Endothelial cell of umbilical vein (primary cell): ENCODE data around the gene PCDH9. TPM values are rescaled to one million over a fixed set of nuclear protein-coding genes. Genes with fewer than 3 reads are reported as not detected.

Experiments used
- BruUV-seq: library from RNA; stranded (reverse); fragments of 400-500 nt; replicated peaks from 2 replicates; lab custom pipeline; 2021; lab: Mats Ljungman, UMichigan
- CTCF ChIA-PET: fragments of 300-600, 350-600 bp; sonication (Branson Sonifier 250); formaldehyde crosslinking; loops from one replicate; lab custom pipeline; 2021; ENCODE audit warnings: antibody characterized with exemption, inconsistent platforms; lab: Charles Lee
- POLR2A ChIA-PET: fragments of 300-600, 350-600 bp; sonication (Branson Sonifier 250); formaldehyde crosslinking; loops from one replicate; lab custom pipeline; 2021; ENCODE audit warnings: antibody characterized with exemption, inconsistent platforms; lab: Charles Lee
- DNase-seq: peaks from one replicate; pipeline ENCODE4 v3.0.0-alpha.2; 2011; ENCODE audit warnings: low read depth, low spot score
- FAIRE-seq: peaks from 2 replicates; lab custom pipeline; 2011; peaks lifted over from hg19 to GRCh38; lab: Jason Lieb, UNC
- H2AFZ ChIP-seq: 2 replicates; pipeline ENCODE4 v1.6.0; 2012; ENCODE audit warnings: low read depth, low read length, control low read depth, inconsistent platforms
- H3K27ac ChIP-seq: 2 replicates; pipeline ENCODE4 v1.5.1; 2011; ENCODE audit warnings: low read depth, mild to moderate bottlenecking, control low read depth, low read length, moderate library complexity; ENCODE audit not compliant: insufficient read depth
- H3K27me3 ChIP-seq, 2 experiments: 2 replicates each; pipeline versions ENCODE4 v1.6.0 to v1.6.1; 2011; ENCODE audit warnings: low read length in 2 of 2, mixed read lengths in 1 of 2; ENCODE audit not compliant: control insufficient read depth in 2 of 2, insufficient read depth in 2 of 2
- H3K36me3 ChIP-seq, 2 experiments: 2 replicates in 1 of 2; 3 replicates in 1 of 2; pipeline ENCODE4 v1.5.1; 2011; ENCODE audit warnings: low read length in 2 of 2, mild to moderate bottlenecking in 1 of 2, moderate library complexity in 1 of 2; ENCODE audit not compliant: control insufficient read depth in 2 of 2, insufficient read depth in 2 of 2; ENCODE audit errors: extremely low read depth in 1 of 2
- H3K4me1 ChIP-seq: 3 replicates; pipeline ENCODE4 v1.5.1; 2011; ENCODE audit warnings: mild to moderate bottlenecking, low read length; ENCODE audit not compliant: control insufficient read depth, insufficient read depth; ENCODE audit errors: extremely low read depth
- H3K4me2 ChIP-seq: 2 replicates; pipeline ENCODE4 v1.6.1; 2011; ENCODE audit warnings: low read length, control low read depth, mixed read lengths; ENCODE audit not compliant: insufficient read depth
- H3K4me3 ChIP-seq, 3 experiments: fragments of 200-600 bp in 1 of 3; sonication (generic), shearing (Covaris generic) in 1 of 3; replicated peaks in 1 of 3; 2 replicates each; pipeline ENCODE4 v1.5.1; 2011 to 2016; ENCODE audit warnings: control low read depth in 3 of 3, low read length in 3 of 3, mild to moderate bottlenecking in 2 of 3, inconsistent platforms in 1 of 3, low read depth in 1 of 3, moderate library complexity in 1 of 3; ENCODE audit not compliant: insufficient read depth in 1 of 3
- H3K79me2 ChIP-seq: 2 replicates; pipeline ENCODE4 v1.6.0; 2012; ENCODE audit warnings: low read length, inconsistent platforms; ENCODE audit not compliant: control insufficient read depth, insufficient read depth
- H3K9ac ChIP-seq: replicated peaks from 2 replicates; pipeline ENCODE3; 2011; ENCODE audit warnings: low read length, control low read depth; ENCODE audit not compliant: insufficient read depth; ENCODE audit errors: extremely low read depth
- H3K9me1 ChIP-seq: replicated peaks from 3 replicates; pipeline ENCODE4 v1.6.0; 2011; ENCODE audit warnings: mild to moderate bottlenecking, low read length; ENCODE audit not compliant: control insufficient read depth, insufficient read depth; ENCODE audit errors: extremely low read depth
- H3K9me3 ChIP-seq: replicated peaks from 2 replicates; pipeline ENCODE4 v1.5.1; 2012; ENCODE audit warnings: low read length, inconsistent platforms; ENCODE audit not compliant: control insufficient read depth, insufficient read depth
- H4K20me1 ChIP-seq: replicated peaks from 2 replicates; pipeline ENCODE3; 2011; ENCODE audit warnings: mild to moderate bottlenecking, low read length; ENCODE audit not compliant: control insufficient read depth, insufficient read depth; ENCODE audit errors: extremely low read depth
- EZH2 ChIP-seq: IDR thresholded peaks from 2 replicates; pipeline ENCODE4 v1.6.1; 2012; ENCODE audit warnings: borderline replicate concordance, low read depth, mild to moderate bottlenecking, moderate library complexity, low read length, inconsistent platforms; ENCODE audit not compliant: severe bottlenecking
- FOS ChIP-seq: IDR thresholded peaks from 2 replicates; pipeline ENCODE4 v1.6.1; 2011; ENCODE audit warnings: mild to moderate bottlenecking, low read length, moderate library complexity, borderline replicate concordance; ENCODE audit not compliant: insufficient read depth
- GATA2 ChIP-seq: IDR thresholded peaks from 2 replicates; pipeline ENCODE4 v1.7.0; 2011; ENCODE audit warnings: low read depth, mild to moderate bottlenecking, moderate library complexity, mixed read lengths, low read length; ENCODE audit not compliant: insufficient read length, insufficient read depth
- JUN ChIP-seq: IDR thresholded peaks from 2 replicates; pipeline ENCODE4 v1.6.1; 2011; ENCODE audit warnings: borderline replicate concordance, low read depth; ENCODE audit not compliant: insufficient read length, insufficient read depth
- MYC ChIP-seq: IDR thresholded peaks from one replicate; pipeline ENCODE4 v1.6.1; 2011; ENCODE audit warnings: mild to moderate bottlenecking, low read depth, low read length
- POLR2A ChIP-seq: IDR thresholded peaks from 2 replicates; pipeline ENCODE4 v1.6.1; 2012; ENCODE audit warnings: low read depth, mild to moderate bottlenecking, control low read depth, low read length
- POLR2AphosphoS5 ChIP-seq: IDR thresholded peaks from 2 replicates; pipeline ENCODE4 v1.6.1; 2012; ENCODE audit warnings: low read depth, mild to moderate bottlenecking, control low read depth, low read length, moderate library complexity; ENCODE audit not compliant: insufficient read depth
- dilution Hi-C: fragments of 300-500 bp; cut with MboI; formaldehyde crosslinking; loops from one replicate; pipeline ENCODE4 v1.15.0; 2019; ENCODE audit warnings: low sequenced_read_pairs; ENCODE audit not compliant: extremely low pct_ligation_motif_present
- intact Hi-C: fragments of 100-400 bp; cut with micrococcal nuclease; formaldehyde crosslinking; loops from one replicate; pipeline ENCODE4 v1.10.0; 2022
- polyA plus RNA-seq, 4 experiments: library from polyadenylated mRNA; depleted of rRNA in 3 of 4; stranded (reverse) in 3 of 4; unstranded in 1 of 4; fragments of >200 nt; gene quantifications; 2 replicates each; pipeline versions ENCODE4 v1.2.1 to v1.2.3, GENCODE V29; 2011 to 2012; ENCODE audit warnings: missing spikeins in 1 of 4
- total RNA-seq: library from RNA; stranded (reverse); gene quantifications from 2 replicates; pipeline ENCODE4 v1.2.3, GENCODE V29; 2021
- TF ChIP-seq, protein P1 (sequence below): IDR thresholded peaks from 2 replicates; pipeline ENCODE4 v1.6.1; 2011; ENCODE audit not compliant: insufficient read depth, insufficient read length

PCDH9 gene
- total and polyA plus RNA-seq, 2 donors (not counting 3 experiments of a cell fraction or from before 2014, with no cell fraction given): 1.1 to 5.2 TPM

DNA sequence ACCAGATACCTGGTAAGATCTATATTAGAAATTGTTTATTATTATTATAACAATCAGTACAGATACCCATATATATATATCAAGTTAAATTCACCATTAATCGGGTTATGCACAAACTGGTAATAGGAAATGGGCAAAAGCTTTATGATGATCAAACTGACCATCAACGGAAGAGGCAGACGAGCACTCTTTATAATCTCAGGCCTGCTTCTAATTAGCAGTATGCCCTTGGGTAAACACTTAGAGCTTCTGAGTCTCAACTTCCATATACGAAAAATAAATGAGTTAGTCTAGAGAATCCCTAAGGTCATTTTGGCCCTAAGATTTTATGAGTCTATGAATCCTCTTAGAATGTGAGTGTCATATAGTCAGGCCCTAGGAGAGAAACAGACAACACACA lies 710.9 kb downstream of the PCDH9 start:
- no peak overlapping the region for H3K9ac ChIP-seq
- CTCF ChIA-PET: interaction anchor here (1.3 kb wide), 1 partner anchor 14 kb away, joined by 3 read pairs; no protein-coding TSS in a partner anchor
- no peak for FAIRE-seq

DNA sequence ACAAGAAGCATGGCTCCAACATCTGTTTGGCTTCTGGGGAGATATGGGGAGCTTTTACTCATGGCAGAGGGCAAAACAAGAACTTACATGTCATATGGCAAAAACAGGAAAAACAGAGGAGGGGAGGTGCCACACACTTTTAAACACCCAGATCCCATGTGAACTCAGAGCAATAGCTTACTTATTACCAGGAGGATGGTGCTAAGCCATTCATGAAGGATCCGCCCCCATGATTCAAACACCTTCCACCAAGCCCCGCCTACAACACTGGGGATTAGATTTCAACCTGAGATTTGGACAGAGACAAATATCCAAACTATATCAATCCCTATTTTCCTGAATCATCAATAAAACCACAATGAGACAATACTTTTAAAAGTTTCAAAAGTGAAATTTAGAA lies 712.1 kb downstream of the PCDH9 start:
- H3K79me2 ChIP-seq: no peaks in the 10 kb centered on the region
- H2AFZ ChIP-seq: no peak overlapping the region
- intact Hi-C loops (no loop called here), dilution Hi-C loops (no loop called here)
- no peak for TF ChIP-seq MYC
- TF ChIP-seq FOS: no peak
- no peak for TF ChIP-seq POLR2AphosphoS5
- TF ChIP-seq, protein P1, sequence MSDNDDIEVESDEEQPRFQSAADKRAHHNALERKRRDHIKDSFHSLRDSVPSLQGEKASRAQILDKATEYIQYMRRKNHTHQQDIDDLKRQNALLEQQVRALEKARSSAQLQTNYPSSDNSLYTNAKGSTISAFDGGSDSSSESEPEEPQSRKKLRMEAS: no peak
- TF ChIP-seq GATA2: no peak
- no peak for TF ChIP-seq POLR2A
- ChIA-PET CTCF (no interaction called here), POLR2A (no interaction called here)
- H3K4me3 ChIP-seq: no peak overlapping the region
- no peak overlapping the region for H3K27ac ChIP-seq
- H3K36me3 ChIP-seq: no peaks in the 10 kb centered on the region
- H3K4me2 ChIP-seq: no peak overlapping the region
- H3K9me1 ChIP-seq: peaks cover 2% of the 10 kb centered on the region
- no peaks in the 10 kb centered on the region for H3K9me3 ChIP-seq
- H3K4me1 ChIP-seq: no peaks in the 10 kb centered on the region
- no peaks in the 10 kb centered on the region for H4K20me1 ChIP-seq
- no peaks in the 10 kb centered on the region for H3K27me3 ChIP-seq
- no peak for DNase-seq
- no TSS peak for BruUV-seq
- no peak overlapping the region for H3K9ac ChIP-seq
- FAIRE-seq: no peak

More for the DNA sequence above, 710.9 kb downstream of the PCDH9 start:
- no peaks in the 10 kb centered on the region for H3K79me2 ChIP-seq
- POLR2A ChIA-PET: no interaction called here
- H4K20me1 ChIP-seq: no peaks in the 10 kb centered on the region
- no peaks in the 10 kb centered on the region for H3K4me1 ChIP-seq
- no peaks in the 10 kb centered on the region for H3K27me3 ChIP-seq
- BruUV-seq: no TSS peak
- dilution Hi-C loops: no loop called here
- intact Hi-C loops: no loop called here
- no peaks in the 10 kb centered on the region for H3K9me1 ChIP-seq
- TF ChIP-seq MYC (no peak), FOS (no peak), JUN (no peak), GATA2 (no peak), EZH2 (no peak)
- TF ChIP-seq, protein P1: no peak
- H3K36me3 ChIP-seq: no peaks in the 10 kb centered on the region
- H2AFZ ChIP-seq: no peak overlapping the region
- H3K27ac ChIP-seq: no peak overlapping the region
- no peak overlapping the region for H3K4me3 ChIP-seq
- H3K4me2 ChIP-seq: no peak overlapping the region
- no peaks in the 10 kb centered on the region for H3K9me3 ChIP-seq
- DNase-seq: no peak
